ENCODE results near the gene CA5A. TPM values are rescaled to one million over a fixed set of nuclear protein-coding genes. Genes with fewer than 3 reads are reported as not detected.

Gene CA5A
- total and polyA plus RNA-seq, 2 of the 13 experiments (the other 11 are each of a cell fraction or from before 2014, with no cell fraction given), result 66.8 to 106 TPM

DNA sequence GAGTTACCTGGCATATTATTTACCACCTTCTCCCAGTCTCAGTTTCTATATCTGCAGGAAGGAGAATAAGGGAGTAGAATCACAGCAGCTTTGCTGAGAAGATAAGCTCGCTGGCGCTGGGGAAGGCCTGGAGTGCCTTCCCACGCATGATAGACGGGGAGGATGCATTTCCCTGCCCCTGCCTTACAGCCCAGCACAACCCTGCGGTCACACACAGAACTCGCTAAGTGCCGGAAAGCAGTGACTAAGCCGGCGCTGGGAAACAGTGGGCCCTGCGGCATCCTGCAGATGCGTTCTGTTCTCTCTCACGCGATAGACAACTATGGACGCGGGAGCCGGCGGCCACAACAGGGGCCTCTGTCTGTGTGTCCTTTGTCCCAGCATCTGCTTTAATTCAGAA lies 4.8 kb downstream of the CA5A start:
- no TSS peak for BruUV-seq (replicated peaks)
- H4K20me1 ChIP-seq (ENCODE audit: insufficient read depth, low read length), result peaks cover 70% of the 10 kb centered on the region
- no peak overlapping the region for H3K4me3 ChIP-seq (replicated peaks in 1 of 3; ENCODE audit: insufficient read depth in 1 of 3, low read depth in 2 of 3, low read length in 3 of 3)
- peaks cover 46% of the 10 kb centered on the region for H3K4me1 ChIP-seq (ENCODE audit: insufficient read depth, low read length)
- ChIA-PET POLR2A (no interaction called here), CTCF (ENCODE audit: low intra/inter-chr PET ratio, low total read pairs) (no interaction called here)
- no peak for DNase-seq (ENCODE audit: low spot score)
- no peak overlapping the region for H3K27ac ChIP-seq (ENCODE audit: extremely low read length, insufficient read depth, low read length)
- no peak for FAIRE-seq
- H3K4me2 ChIP-seq (ENCODE audit: low read depth, low read length), result peak overlapping the region; percentile 90; the same call in 1 of the 2 replicates
- 91% methylated on average over 17 of the region's 17 CpGs for WGBS (ENCODE audit: low lambda C conversion rate)
- no peaks in the 10 kb centered on the region for H3K9me3 ChIP-seq (ENCODE audit: low read length)
- in situ Hi-C loops (cut with HindIII; ENCODE audit: extremely low pct_ligation_motif_present, low pct_unique_long_range_greater_than_20kb) (no loop called here), intact Hi-C loops (cut with micrococcal nuclease; ENCODE audit: unreplicated experiment) (loop anchor here (5.0 kb wide), 1 partner anchor 164 kb away; the partner anchor contains the start of gene KLHDC4)
- peaks cover 5 to 20% of the 10 kb centered on the region in 2 experiments; a peak in 4 of 5 replicates for H3K36me3 ChIP-seq (replicated peaks in 1 of 2; ENCODE audit: control insufficient read depth in 1 of 2, insufficient read depth in 2 of 2, low read length in 2 of 2)
- no peak for ATAC-seq
- no peak overlapping the region for H3K9ac ChIP-seq (ENCODE audit: insufficient read depth, low read depth, low read length)
- H2AFZ ChIP-seq (ENCODE audit: low read length), result no peak overlapping the region
- H3K79me2 ChIP-seq (ENCODE audit: insufficient read depth, low read length), result peaks cover 91% of the 10 kb centered on the region
- no peaks in the 10 kb centered on the region; a peak in 1 of 5 replicates for H3K27me3 ChIP-seq (ENCODE audit: control insufficient read depth in 1 of 2, insufficient read depth in 2 of 2, low read length in 2 of 2)
- no peak for TF ChIP-seq HDAC1 (CRISPR knock-in tag; IDR thresholded peaks at IDR 0.05)
- TF ChIP-seq, protein P1, sequence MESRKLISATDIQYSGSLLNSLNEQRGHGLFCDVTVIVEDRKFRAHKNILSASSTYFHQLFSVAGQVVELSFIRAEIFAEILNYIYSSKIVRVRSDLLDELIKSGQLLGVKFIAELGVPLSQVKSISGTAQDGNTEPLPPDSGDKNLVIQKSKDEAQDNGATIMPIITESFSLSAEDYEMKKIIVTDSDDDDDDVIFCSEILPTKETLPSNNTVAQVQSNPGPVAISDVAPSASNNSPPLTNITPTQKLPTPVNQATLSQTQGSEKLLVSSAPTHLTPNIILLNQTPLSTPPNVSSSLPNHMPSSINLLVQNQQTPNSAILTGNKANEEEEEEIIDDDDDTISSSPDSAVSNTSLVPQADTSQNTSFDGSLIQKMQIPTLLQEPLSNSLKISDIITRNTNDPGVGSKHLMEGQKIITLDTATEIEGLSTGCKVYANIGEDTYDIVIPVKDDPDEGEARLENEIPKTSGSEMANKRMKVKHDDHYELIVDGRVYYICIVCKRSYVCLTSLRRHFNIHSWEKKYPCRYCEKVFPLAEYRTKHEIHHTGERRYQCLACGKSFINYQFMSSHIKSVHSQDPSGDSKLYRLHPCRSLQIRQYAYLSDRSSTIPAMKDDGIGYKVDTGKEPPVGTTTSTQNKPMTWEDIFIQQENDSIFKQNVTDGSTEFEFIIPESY (CRISPR knock-in tag; IDR thresholded peaks at IDR 0.05), result peak; percentile 84
- TF ChIP-seq ZSCAN31 (CRISPR knock-in tag; IDR thresholded peaks at IDR 0.05; ENCODE audit: low read depth), result no peak
- no peak for TF ChIP-seq NONO (IDR thresholded peaks at IDR 0.05)
- TF ChIP-seq NONO (CRISPR knock-in tag; conservative IDR thresholded peaks at IDR 0.05), result no peak
- 0 out of 2 replicates have a peak, but pooled peaks have one; percentile 21 for TF ChIP-seq KDM5B (CRISPR knock-in tag; IDR thresholded peaks at IDR 0.05; ENCODE audit: borderline replicate concordance)
- TF ChIP-seq RORA (CRISPR knock-in tag; IDR thresholded peaks at IDR 0.05), result no peak
- no peak for TF ChIP-seq ZNF772 (CRISPR knock-in tag; IDR thresholded peaks at IDR 0.05)
- TF ChIP-seq ZBTB4 (CRISPR knock-in tag; IDR thresholded peaks at IDR 0.05; ENCODE audit: borderline replicate concordance), result 0 out of 2 replicates have a peak, but pooled peaks have one; percentile 38
- TF ChIP-seq KDM1A (CRISPR knock-in tag; IDR thresholded peaks at IDR 0.05), result no peak
- TF ChIP-seq HHEX (CRISPR knock-in tag; IDR thresholded peaks at IDR 0.05), result no peak
- peak; percentile 85 for TF ChIP-seq ZBTB38 (CRISPR knock-in tag; IDR thresholded peaks at IDR 0.05)
- TF ChIP-seq SNAPC2 (CRISPR knock-in tag; IDR thresholded peaks at IDR 0.05), result no peak
- no peak for TF ChIP-seq U2AF1 (optimal IDR thresholded peaks at IDR 0.05; ENCODE audit: low read depth, low read length)
- peak; percentile 43 for TF ChIP-seq AGO2 (optimal IDR thresholded peaks at IDR 0.05; ENCODE audit: low read depth, low read length)
- no peak for TF ChIP-seq ZNF350 (CRISPR knock-in tag; IDR thresholded peaks at IDR 0.05; ENCODE audit: borderline replicate concordance, low read depth)
- TF ChIP-seq ZNF678 (CRISPR knock-in tag; IDR thresholded peaks at IDR 0.05), result no peak
- no peak for TF ChIP-seq SP140L (CRISPR knock-in tag; IDR thresholded peaks at IDR 0.05; ENCODE audit: borderline replicate concordance)
